ENCODE data around the gene PAGR1. TPM values are rescaled to one million over a fixed set of nuclear protein-coding genes. Genes with fewer than 3 reads are reported as not detected.
"Not testable (repeated sequence)": the region's sequence is repeated elsewhere in the genome, so short reads cannot be mapped to it uniquely, and the experiment has no call there.

PAGR1 gene
- polyA plus RNA-seq, 3 donors from 2014 or later = 44.8 to 55.2 (median 46.1) TPM

DNA sequence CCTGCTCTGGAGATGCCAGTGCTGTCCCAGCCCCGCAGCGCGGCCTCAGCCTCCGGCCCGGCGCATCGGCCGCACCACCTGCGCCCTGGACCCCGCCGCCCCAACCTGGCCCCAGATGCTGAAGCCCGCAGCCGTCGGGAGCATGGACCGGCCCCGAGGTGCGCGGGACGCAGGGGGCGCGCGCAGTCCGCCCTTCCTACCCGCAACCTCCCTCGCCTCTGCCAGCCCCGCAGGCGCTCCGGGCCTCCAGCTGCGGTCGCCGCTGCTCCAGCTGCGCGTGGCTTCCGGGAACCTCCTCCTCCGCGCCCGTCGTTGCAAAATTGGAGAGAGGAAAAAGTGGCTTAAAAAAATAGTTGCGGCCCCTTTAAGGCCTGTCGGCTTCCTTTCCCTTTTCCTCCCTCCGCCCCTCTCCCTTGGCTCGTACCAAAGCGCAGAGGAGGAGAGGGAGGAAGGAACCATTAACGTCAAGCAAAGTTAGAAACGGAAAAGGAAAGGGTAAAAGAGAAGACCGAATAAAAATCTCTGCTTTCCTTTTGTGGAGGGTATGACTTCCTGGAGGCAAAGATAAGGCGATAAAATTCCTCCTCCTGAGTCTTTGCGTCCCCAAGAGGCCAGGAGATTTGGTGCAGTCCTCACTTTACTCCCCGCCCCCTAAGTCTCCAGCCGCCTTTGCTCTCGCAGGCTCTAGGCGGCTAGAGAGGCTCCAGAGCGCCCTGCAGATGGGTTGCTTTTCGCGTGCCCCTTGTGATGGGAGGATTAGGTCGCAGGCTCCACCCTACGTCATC, 47.1 kb downstream of the PAGR1 start, which contains the start of gene CDIPT:
TSS of gene CDIPT (minus strand) at position 343 of the 785 bp plus-strand sequence. CDS start 369 bp downstream, outside the sequence.
- no peaks in the 10 kb centered on the region for H3K9me3 Mint-ChIP-seq
- H3K27ac Mint-ChIP-seq = peak within 1 kb of the TSS; percentile 95 to 99 (median 99)
- peak; percentile 94 to 95 (median 95) for DNase-seq
- H3K27me3 Mint-ChIP-seq (ENCODE audit: low read depth in 3 of 3) = peaks cover 0 to 5% (median 2%) of the 10 kb centered on the region in 3 donors
- peaks cover 4 to 10% (median 7%) of the 10 kb centered on the region in 3 donors for H3K36me3 Mint-ChIP-seq
- H3K4me3 Mint-ChIP-seq = peak within 1 kb of the TSS; percentile 93 to 97 (median 96)
- peaks cover 24 to 26% of the 10 kb centered on the region in 2 donors for H3K4me1 Mint-ChIP-seq

- peaks cover 0 to 6% (median 3%) of the 10 kb centered on the region in 3 donors for H3K36me3 Mint-ChIP-seq
- peak overlapping the region; percentile 95 to 99 (median 99) for H3K27ac Mint-ChIP-seq
- no peak for DNase-seq
- peak overlapping the region; percentile 88 to 97 (median 96) for H3K4me3 Mint-ChIP-seq
- peaks cover 0 to 5% (median 2%) of the 10 kb centered on the region in 3 donors for H3K27me3 Mint-ChIP-seq (ENCODE audit: low read depth in 3 of 3)
- no peaks in the 10 kb centered on the region for H3K9me3 Mint-ChIP-seq
- H3K4me1 Mint-ChIP-seq = peaks cover 24 to 26% of the 10 kb centered on the region in 2 donors
Measured at GRCh38 chr16:29863669-29863984, 47.7 kb downstream of the PAGR1 start.

DNA sequence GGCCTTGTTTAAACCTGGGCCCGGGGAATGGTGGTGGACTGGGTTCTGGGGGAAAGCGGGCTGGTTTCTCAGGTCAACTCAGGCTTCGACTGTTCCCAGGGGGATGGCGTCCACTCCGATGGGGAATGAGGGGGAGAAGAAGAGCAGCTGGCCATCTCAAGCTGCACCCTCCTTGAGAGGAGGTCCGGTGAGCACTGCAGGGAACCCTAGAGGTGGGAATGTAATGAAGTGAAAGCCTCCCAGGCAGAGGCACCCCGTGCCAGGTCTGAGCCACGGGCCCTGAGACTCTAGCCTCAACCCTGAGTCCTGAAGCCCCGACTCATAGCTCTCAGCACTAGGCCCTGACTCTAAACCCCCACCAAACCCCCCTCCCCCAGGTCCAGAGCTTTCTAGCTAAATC, 48.3 kb downstream of the PAGR1 start:
- Mint-ChIP-seq H3K27me3 (ENCODE audit: low read depth in 3 of 3) (peaks cover 0 to 5% (median 2%) of the 10 kb centered on the region in 3 donors), H3K4me1 (peaks cover 24 to 26% of the 10 kb centered on the region in 2 donors), H3K9me3 (no peaks in the 10 kb centered on the region), H3K4me3 (no peak overlapping the region), H3K36me3 (peaks cover 0 to 6% (median 3%) of the 10 kb centered on the region in 3 donors), H3K27ac (peak overlapping the region in 1 of 6 donors; percentile 49)
- no peak for DNase-seq

DNA sequence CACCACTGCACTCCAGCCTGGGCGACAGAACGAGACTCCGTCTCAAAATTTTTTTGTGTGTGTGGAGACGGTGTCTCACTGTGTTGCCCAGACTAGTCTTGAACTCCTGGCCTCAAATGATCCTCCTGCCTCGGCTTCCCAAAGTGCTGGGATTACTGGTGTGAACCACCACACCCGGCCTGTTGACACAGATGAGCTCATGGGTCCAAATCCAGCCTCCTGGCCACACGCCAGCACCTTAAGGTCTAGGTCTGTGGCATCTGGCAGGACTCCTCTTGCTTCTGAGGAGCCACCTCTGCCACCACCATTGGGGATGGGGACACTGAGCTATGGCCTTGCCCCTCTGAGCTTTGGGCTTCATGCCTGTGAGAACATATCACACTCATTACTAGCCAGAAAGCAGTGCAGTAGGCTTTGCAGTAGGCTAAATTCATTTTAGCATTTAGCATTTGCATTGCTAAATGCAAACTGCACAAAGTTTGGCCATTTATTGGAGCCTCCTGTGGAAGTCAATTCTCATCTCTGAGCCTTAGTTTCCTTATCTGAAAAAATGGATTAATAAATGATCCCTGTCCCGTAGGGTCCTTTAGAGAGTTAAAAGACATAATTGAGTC, 52.6 kb downstream of the PAGR1 start:
- H3K9me3 Mint-ChIP-seq = no peaks in the 10 kb centered on the region
- H3K27me3 Mint-ChIP-seq (ENCODE audit: low read depth in 3 of 3) = peaks cover 0 to 4% (median 2%) of the 10 kb centered on the region in 3 donors
- no peak for DNase-seq
- H3K4me1 Mint-ChIP-seq = peaks cover 1 to 2% of the 10 kb centered on the region in 2 donors
- no peaks in the 10 kb centered on the region for H3K36me3 Mint-ChIP-seq
- no peak overlapping the region for H3K27ac Mint-ChIP-seq
- no peak overlapping the region for H3K4me3 Mint-ChIP-seq

- not testable (repeated sequence) for H3K4me3 Mint-ChIP-seq; H3K27me3 Mint-ChIP-seq (ENCODE audit: low read depth in 3 of 3); H3K27ac Mint-ChIP-seq; DNase-seq; H3K36me3 Mint-ChIP-seq; H3K4me1 Mint-ChIP-seq; H3K9me3 Mint-ChIP-seq
Measured at GRCh38 chr16:29869067-29869466, 53.1 kb downstream of the PAGR1 start.

Other genes starting within 250 kb of the PAGR1 start
- gene SPN, start 152.9 kb upstream of the PAGR1 start, polyA plus RNA-seq = 100 to 1,000 TPM; 231 to 632 (median 323) TPM
- 1 to 10 TPM in 2 of 3 donors, under 1 TPM in 1; 0.81 to 4.7 (median 2.1) TPM for gene QPRT, start 137.0 kb upstream of the PAGR1 start, polyA plus RNA-seq
- 10 to 100 TPM in 2 of 3 donors, 1 to 10 TPM in 1; 9.6 to 39.8 (median 21.9) TPM for gene C16orf54, start 70.2 kb upstream of the PAGR1 start, polyA plus RNA-seq
- not detected for gene ZG16, start 37.9 kb upstream of the PAGR1 start, polyA plus RNA-seq
- 10 to 100 TPM; 33.1 to 45.2 (median 33.3) TPM for gene KIF22, start 25.4 kb upstream of the PAGR1 start, polyA plus RNA-seq
- 10 to 100 TPM; 49.2 to 54.8 (median 52.7) TPM for gene MAZ, start 9.6 kb upstream of the PAGR1 start, polyA plus RNA-seq
- gene PRRT2, start 4.0 kb upstream of the PAGR1 start, polyA plus RNA-seq = not detected
- 100 to 1,000 TPM; 103 to 195 (median 142) TPM for gene MVP, start 4.3 kb downstream of the PAGR1 start, polyA plus RNA-seq
- gene CDIPT, start 47.1 kb downstream of the PAGR1 start, polyA plus RNA-seq = 100 to 1,000 TPM in 2 of 3 donors, 10 to 100 TPM in 1; 77.6 to 115 (median 110) TPM
- not detected for gene SEZ6L2, start 83.4 kb downstream of the PAGR1 start, polyA plus RNA-seq
- gene ASPHD1, start 84.3 kb downstream of the PAGR1 start, polyA plus RNA-seq = not detected
- gene KCTD13, start 110.1 kb downstream of the PAGR1 start, polyA plus RNA-seq = 10 to 100 TPM in 1 of 3 donors, 1 to 10 TPM in 2; 3.5 to 13.8 (median 9.2) TPM
- gene TMEM219, start 145.9 kb downstream of the PAGR1 start, polyA plus RNA-seq = 100 to 1,000 TPM; 157 to 243 (median 216) TPM
- gene TAOK2, start 157.7 kb downstream of the PAGR1 start, polyA plus RNA-seq = 10 to 100 TPM in 1 of 3 donors, 1 to 10 TPM in 2; 2.1 to 10.7 (median 3.0) TPM
- gene HIRIP3, start 179.5 kb downstream of the PAGR1 start, polyA plus RNA-seq = 10 to 100 TPM; 14.1 to 23.5 (median 18.9) TPM
- 1 to 10 TPM; 7.4 to 7.9 (median 7.7) TPM for gene INO80E, start 180.1 kb downstream of the PAGR1 start, polyA plus RNA-seq
- not detected for gene DOC2A, start 194.9 kb downstream of the PAGR1 start, polyA plus RNA-seq
- gene C16orf92, start 207.0 kb downstream of the PAGR1 start, polyA plus RNA-seq = not detected
- gene TLCD3B, start 215.1 kb downstream of the PAGR1 start, polyA plus RNA-seq = not detected
- gene ALDOA, start 249.6 kb downstream of the PAGR1 start, polyA plus RNA-seq = 1,000 to 10,000 TPM in 2 of 3 donors, 100 to 1,000 TPM in 1; 741 to 1,156 (median 1,018) TPM

All from immature natural killer cell (primary cell).